Gastrocnemius medialis (tissue), 4 donors: ENCODE results near the gene COL23A1. TPM values are rescaled to one million over a fixed set of nuclear protein-coding genes. Genes with fewer than 3 reads are reported as not detected.

Experiments
- ATAC-seq, 2 donors: fragments of 150-250 bp; one replicate each; pipeline ENCODE4 v1.9.1; 2016
- DNase-seq, 2 donors: peaks; one replicate each; pipeline ENCODE4 v3.0.0-alpha.2; 2019
- H3K27ac ChIP-seq, 4 donors: fragments of 200-600 bp; sonication (generic); 1 replicate in 1 of 4; 2 replicates in 3 of 4; pipeline ENCODE4 v1.5.1; 2016 to 2018; ENCODE audit warnings: mild to moderate bottlenecking in 2 of 4, moderate library complexity in 1 of 4
- H3K27me3 ChIP-seq, 3 donors: fragments of 200-600 bp; sonication (generic) in 2 of 3; 1 replicate in 1 of 3; 2 replicates in 2 of 3; pipeline versions ENCODE4 v1.5.1 to v1.6.0; 2016 to 2019; ENCODE audit warnings: mild to moderate bottlenecking in 1 of 3, moderate library complexity in 1 of 3
- H3K36me3 ChIP-seq, 2 donors: fragments of 200-600 bp; sonication (generic) in 1 of 2; one replicate each; pipeline ENCODE4 v1.5.1; 2017 to 2018
- H3K4me1 ChIP-seq, 2 donors: fragments of 200-600 bp; sonication (generic) in 1 of 2; one replicate each; pipeline ENCODE4 v1.5.1; 2016 to 2017; ENCODE audit warnings: mild to moderate bottlenecking in 2 of 2
- H3K4me3 ChIP-seq, 4 donors: fragments of 200-600 bp; sonication (generic) in 3 of 4; 1 replicate in 1 of 4; 2 replicates in 3 of 4; pipeline ENCODE4 v1.5.1; 2016 to 2019; ENCODE audit warnings: mild to moderate bottlenecking in 2 of 4
- H3K9me3 ChIP-seq, 3 donors: fragments of 200-600 bp; sonication (generic) in 2 of 3; 1 replicate in 1 of 3; 2 replicates in 2 of 3; pipeline ENCODE4 v1.5.1; 2016 to 2019
- POLR2A ChIP-seq, 2 donors: fragments of 450-650 bp; IDR thresholded peaks; one replicate each; pipeline ENCODE4 v1.6.1; 2017; ENCODE audit warnings: antibody characterized with exemption in 2 of 2, mild to moderate bottlenecking in 2 of 2, moderate library complexity in 2 of 2
- in situ Hi-C, 4 donors: fragments of 200-750 bp; cut with MboI; loops; one replicate each; pipeline versions ENCODE4 v1.15.0 to v1.8.0; 2017; ENCODE audit warnings: low sequenced_read_pairs in 4 of 4
- intact Hi-C: fragments of 100-400 bp; cut with DNase I; formaldehyde crosslinking; loops from one replicate; pipeline ENCODE4 v1.15.1; 2023; ENCODE audit warnings: low total_unique reads
- total RNA-seq, 4 donors: library from RNA; depleted of rRNA; stranded (reverse); fragments of >200 nt; gene quantifications; one replicate each; pipeline versions ENCODE4 v1.1.0 to v1.2.3, GENCODE V29; 2016
- TF ChIP-seq, protein P1 (sequence below), 5 experiments: fragments of 450-650 bp in 3 of 5; fragments of 200-600 bp in 2 of 5; sonication (generic) in 2 of 5; IDR thresholded peaks in 4 of 5; conservative IDR thresholded peaks in 1 of 5; 1 replicate in 4 of 5; 2 replicates in 1 of 5; pipeline ENCODE4 v1.5.1; 2016 to 2019; ENCODE audit warnings: antibody characterized with exemption in 5 of 5, mild to moderate bottlenecking in 3 of 5, moderate library complexity in 3 of 5

COL23A1 gene
- total RNA-seq, 4 donors from 2014 or later: 0.62 to 1.1 (median 0.97) TPM; not detected in 1

DNA sequence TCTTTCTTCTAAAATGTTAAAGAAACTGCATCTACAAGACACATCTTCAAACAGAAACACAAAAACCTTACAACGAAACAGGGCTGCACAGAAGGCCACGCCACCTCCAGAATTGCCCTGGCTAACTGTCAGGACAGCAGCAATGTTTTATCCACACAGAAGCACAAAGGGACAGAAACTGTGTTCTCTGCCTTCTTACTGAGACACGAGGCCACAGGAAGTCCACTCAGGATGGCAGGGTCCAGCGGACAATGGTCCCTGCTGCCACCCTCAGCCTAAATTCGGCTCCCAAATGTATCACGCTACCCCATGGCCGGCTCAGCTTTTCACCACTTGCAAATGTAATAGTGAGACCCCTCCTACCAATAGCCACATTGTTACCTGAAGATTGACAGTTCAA, 197.8 kb downstream of the COL23A1 start:
- Histone ChIP-seq H3K27ac (no peak overlapping the region), H3K9me3 (no peaks in the 10 kb centered on the region), H3K27me3 (peaks cover 0 to 11% (median 0%) of the 10 kb centered on the region in 3 donors), H3K4me1 (peaks cover 10 to 11% of the 10 kb centered on the region in 2 donors), H3K4me3 (no peak overlapping the region), H3K36me3 (no peaks in the 10 kb centered on the region)
- in situ Hi-C loops (no loop called here), intact Hi-C loops (loop anchor here (10.0 kb wide), 1 partner anchor 132 kb away; no protein-coding TSS in a partner anchor)
- DNase-seq: no peak
- no peak for ATAC-seq
- TF ChIP-seq POLR2A (IDR thresholded peaks at IDR 0.05): no peak
- TF ChIP-seq, protein P1, sequence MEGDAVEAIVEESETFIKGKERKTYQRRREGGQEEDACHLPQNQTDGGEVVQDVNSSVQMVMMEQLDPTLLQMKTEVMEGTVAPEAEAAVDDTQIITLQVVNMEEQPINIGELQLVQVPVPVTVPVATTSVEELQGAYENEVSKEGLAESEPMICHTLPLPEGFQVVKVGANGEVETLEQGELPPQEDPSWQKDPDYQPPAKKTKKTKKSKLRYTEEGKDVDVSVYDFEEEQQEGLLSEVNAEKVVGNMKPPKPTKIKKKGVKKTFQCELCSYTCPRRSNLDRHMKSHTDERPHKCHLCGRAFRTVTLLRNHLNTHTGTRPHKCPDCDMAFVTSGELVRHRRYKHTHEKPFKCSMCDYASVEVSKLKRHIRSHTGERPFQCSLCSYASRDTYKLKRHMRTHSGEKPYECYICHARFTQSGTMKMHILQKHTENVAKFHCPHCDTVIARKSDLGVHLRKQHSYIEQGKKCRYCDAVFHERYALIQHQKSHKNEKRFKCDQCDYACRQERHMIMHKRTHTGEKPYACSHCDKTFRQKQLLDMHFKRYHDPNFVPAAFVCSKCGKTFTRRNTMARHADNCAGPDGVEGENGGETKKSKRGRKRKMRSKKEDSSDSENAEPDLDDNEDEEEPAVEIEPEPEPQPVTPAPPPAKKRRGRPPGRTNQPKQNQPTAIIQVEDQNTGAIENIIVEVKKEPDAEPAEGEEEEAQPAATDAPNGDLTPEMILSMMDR (IDR thresholded peaks at IDR 0.05 in 4 of 5, conservative IDR thresholded peaks at IDR 0.05 in 1 of 5): no peak

DNA sequence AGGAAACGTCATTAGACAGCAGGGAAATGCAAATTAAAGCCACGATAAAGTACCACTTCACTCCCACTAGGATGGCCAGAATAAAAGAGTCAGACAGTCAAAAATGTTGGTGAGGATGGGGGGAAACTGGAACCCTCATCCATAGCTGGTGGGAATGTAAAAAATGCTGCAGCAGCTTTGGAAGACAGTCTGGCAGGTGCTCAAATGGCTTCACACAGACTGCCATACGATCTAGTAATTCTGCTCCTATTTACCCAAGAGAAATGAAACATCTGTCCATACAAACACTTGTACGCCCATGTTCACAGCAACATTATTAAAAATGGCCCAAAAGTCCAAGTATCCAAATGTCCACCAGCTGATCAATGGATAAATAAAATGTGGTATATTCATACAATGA, 198.7 kb downstream of the COL23A1 start:
- no peak overlapping the region for H3K4me3 ChIP-seq
- peaks cover 4 to 10% of the 10 kb centered on the region in 2 donors for H3K4me1 ChIP-seq
- no peaks in the 10 kb centered on the region for H3K36me3 ChIP-seq
- intact Hi-C loops: loop anchor here (10.0 kb wide), 1 partner anchor 133 kb away; no protein-coding TSS in a partner anchor
- H3K27me3 ChIP-seq: peaks cover 0 to 11% (median 0%) of the 10 kb centered on the region in 3 donors
- no peak for DNase-seq
- in situ Hi-C loops: no loop called here
- no peak for ATAC-seq
- no peaks in the 10 kb centered on the region for H3K9me3 ChIP-seq
- TF ChIP-seq, protein P1 (IDR thresholded peaks at IDR 0.05 in 4 of 5, conservative IDR thresholded peaks at IDR 0.05 in 1 of 5): no peak
- TF ChIP-seq POLR2A (IDR thresholded peaks at IDR 0.05): no peak
- H3K27ac ChIP-seq: no peak overlapping the region

DNA sequence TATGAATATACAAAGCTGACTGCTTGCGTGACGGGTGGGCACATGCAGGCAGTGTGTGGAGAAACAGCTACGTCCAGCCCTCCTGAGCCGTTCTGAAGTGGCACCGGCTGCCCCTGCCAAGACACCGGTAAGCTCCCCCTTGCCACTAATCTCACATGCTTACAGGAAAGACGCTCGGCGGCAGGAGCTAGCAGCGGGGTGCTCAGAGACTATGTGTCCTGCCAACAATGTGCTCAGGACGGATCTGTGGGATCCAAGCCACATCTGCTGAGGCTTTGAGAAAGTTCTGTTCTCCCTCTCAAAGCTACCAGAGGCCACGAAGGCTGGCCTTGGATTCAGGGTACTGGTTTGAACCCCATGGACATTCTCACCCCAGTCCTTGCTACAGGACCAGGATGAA, 200.4 kb downstream of the COL23A1 start:
- no peaks in the 10 kb centered on the region for H3K9me3 ChIP-seq
- no peaks in the 10 kb centered on the region for H3K36me3 ChIP-seq
- in situ Hi-C loops: no loop called here
- no peak overlapping the region for H3K4me3 ChIP-seq
- no peak for TF ChIP-seq POLR2A (IDR thresholded peaks at IDR 0.05)
- TF ChIP-seq, protein P1 (IDR thresholded peaks at IDR 0.05 in 4 of 5, conservative IDR thresholded peaks at IDR 0.05 in 1 of 5): no peak
- intact Hi-C loops: loop anchor here (10.0 kb wide), 1 partner anchor 135 kb away; no protein-coding TSS in a partner anchor
- peaks cover 0 to 11% (median 0%) of the 10 kb centered on the region in 3 donors for H3K27me3 ChIP-seq
- peaks cover 4 to 10% of the 10 kb centered on the region in 2 donors for H3K4me1 ChIP-seq
- no peak for DNase-seq
- no peak for ATAC-seq
- H3K27ac ChIP-seq: no peak overlapping the region

DNA sequence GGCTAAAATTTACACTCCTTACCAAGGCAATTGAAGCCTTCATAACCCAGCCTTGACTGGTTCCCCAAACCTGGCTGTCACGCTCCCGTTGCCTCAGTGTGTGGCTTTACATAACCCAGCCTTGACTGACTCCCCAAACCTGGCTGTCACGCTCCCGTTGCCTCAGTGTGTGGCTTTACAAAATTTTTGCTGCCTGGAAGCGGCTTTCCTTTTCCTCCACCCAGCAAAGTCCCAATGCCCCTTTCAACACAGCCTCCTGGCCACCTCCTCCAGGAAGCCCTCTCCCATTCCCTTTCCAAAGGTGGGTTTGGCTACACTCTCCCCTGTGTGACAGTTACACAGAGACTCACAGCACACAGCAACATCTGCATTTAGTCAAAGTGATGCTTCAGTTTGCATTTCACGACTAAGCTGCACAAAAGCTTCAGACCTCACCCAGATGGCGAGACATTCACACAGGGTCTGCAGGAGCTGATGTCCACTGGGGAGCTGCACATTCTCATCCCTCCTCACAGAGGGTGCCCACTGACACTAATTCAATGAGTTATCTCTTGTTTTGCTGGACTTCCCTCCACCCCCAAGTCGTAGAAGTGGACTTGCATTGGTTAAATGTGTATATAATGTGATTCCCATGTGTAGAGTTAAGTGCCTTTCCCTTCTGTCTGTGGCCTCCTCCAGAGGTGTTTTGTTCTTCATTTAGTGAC, 201.0 kb downstream of the COL23A1 start:
- in situ Hi-C loops: no loop called here
- TF ChIP-seq, protein P1 (IDR thresholded peaks at IDR 0.05 in 4 of 5, conservative IDR thresholded peaks at IDR 0.05 in 1 of 5): no peak
- TF ChIP-seq POLR2A (IDR thresholded peaks at IDR 0.05): no peak
- H3K36me3 ChIP-seq: no peaks in the 10 kb centered on the region
- H3K4me1 ChIP-seq: peaks cover 4 to 10% of the 10 kb centered on the region in 2 donors
- no peaks in the 10 kb centered on the region for H3K9me3 ChIP-seq
- DNase-seq (no peak), ATAC-seq (no peak)
- peaks cover 0 to 11% (median 0%) of the 10 kb centered on the region in 3 donors for H3K27me3 ChIP-seq
- no peak overlapping the region for H3K4me3 ChIP-seq
- H3K27ac ChIP-seq: no peak overlapping the region
- intact Hi-C loops: no loop called here
